OCI-LY3 (cell line): ENCODE measurements around the gene PATL1.

Experiments
- CTCF ChIP-seq: fragments of 200-600, 300-600 bp; sonication (generic); IDR thresholded peaks from 2 replicates; pipeline ENCODE4 v1.5.1; 2014; ENCODE audit warnings: antibody characterized with exemption, low read length, low read depth
- EZH2phosphoT487 ChIP-seq: fragments of 200-600 bp; shearing (Covaris generic); IDR thresholded peaks from 2 replicates; pipeline ENCODE4 v1.6.1; 2018; ENCODE audit warnings: antibody characterized with exemption, mixed run types, low read depth

GRCh38 chr11:59616396-59616982, 52.3 kb downstream of the PATL1 start:
- TF ChIP-seq CTCF (no peak), EZH2phosphoT487 (no peak)
